ENCODE data around the gene FLRT1.

Gene FLRT1

DNA sequence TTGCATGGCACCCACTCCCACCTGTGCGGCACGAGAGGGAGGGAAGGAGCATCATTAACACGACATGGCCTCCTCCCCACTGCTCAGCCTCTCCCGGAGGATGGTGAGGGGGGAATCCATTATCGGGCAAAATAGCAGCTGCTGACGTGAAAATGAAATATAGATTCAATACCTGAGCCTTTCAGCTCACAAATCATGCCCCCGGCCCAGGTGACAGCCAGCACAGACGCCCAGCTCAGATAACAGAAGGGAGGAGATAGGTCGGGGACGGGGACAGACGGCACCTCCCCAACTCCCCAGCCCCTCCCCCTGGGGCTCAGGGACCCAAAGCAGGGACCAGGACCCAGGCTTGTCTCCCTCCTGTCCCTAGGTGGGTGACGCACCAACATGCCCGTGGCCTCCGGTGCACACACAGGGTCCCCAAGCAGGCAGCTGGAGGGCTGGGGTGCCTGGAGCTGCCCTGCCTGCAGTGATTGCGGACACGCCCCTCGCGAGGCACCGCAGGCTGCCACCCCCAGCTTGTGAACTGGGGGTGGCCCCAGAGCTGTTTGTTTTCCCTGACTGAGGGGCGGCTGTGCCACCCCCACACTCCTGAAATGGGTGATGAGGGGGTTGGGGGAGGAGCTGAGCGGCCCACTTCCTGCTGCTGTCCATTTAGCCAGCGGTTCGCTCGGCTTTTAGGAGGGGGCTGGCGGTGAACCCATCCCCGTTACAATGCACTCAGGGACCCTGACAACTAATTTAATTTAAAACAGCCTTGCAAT is 31.7 kb downstream of the FLRT1 start:
- Mint-ChIP-seq H3K4me1 (ENCODE audit: low read depth) (no peaks in the 10 kb centered on the region), H3K4me3 (no peak overlapping the region)

GRCh38 chr11:64068705-64069400 is 33.1 kb downstream of the FLRT1 start:
- Mint-ChIP-seq H3K9me3 (no peaks in the 10 kb centered on the region), H3K27ac (no peak overlapping the region), H3K36me3 (ENCODE audit: low read depth) (no peaks in the 10 kb centered on the region), H3K4me3 (no peak overlapping the region), H3K4me1 (ENCODE audit: low read depth) (no peaks in the 10 kb centered on the region), H3K27me3 (ENCODE audit: low read depth) (no peaks in the 10 kb centered on the region)
- DNase-seq (ENCODE audit: low spot score): no peak

More for the DNA sequence above, 31.7 kb downstream of the FLRT1 start:
- no peak for DNase-seq (ENCODE audit: low spot score)
- Mint-ChIP-seq H3K36me3 (ENCODE audit: low read depth) (no peaks in the 10 kb centered on the region), H3K27me3 (ENCODE audit: low read depth) (no peaks in the 10 kb centered on the region), H3K9me3 (no peaks in the 10 kb centered on the region), H3K27ac (no peak overlapping the region)

- Mint-ChIP-seq H3K27me3 (ENCODE audit: low read depth) (no peaks in the 10 kb centered on the region), H3K4me3 (no peak overlapping the region), H3K36me3 (ENCODE audit: low read depth) (no peaks in the 10 kb centered on the region), H3K4me1 (ENCODE audit: low read depth) (peaks cover 3% of the 10 kb centered on the region), H3K27ac (no peak overlapping the region), H3K9me3 (no peaks in the 10 kb centered on the region)
- DNase-seq (ENCODE audit: low spot score): no peak
These were observed 33.9 kb downstream of the FLRT1 start for GRCh38 chr11:64069401-64070313.

- no peak for DNase-seq (ENCODE audit: low spot score)
- Mint-ChIP-seq H3K4me1 (ENCODE audit: low read depth) (peaks cover 3% of the 10 kb centered on the region), H3K4me3 (no peak overlapping the region)
These were observed 34.6 kb downstream of the FLRT1 start for GRCh38 chr11:64070314-64070681.

DNA sequence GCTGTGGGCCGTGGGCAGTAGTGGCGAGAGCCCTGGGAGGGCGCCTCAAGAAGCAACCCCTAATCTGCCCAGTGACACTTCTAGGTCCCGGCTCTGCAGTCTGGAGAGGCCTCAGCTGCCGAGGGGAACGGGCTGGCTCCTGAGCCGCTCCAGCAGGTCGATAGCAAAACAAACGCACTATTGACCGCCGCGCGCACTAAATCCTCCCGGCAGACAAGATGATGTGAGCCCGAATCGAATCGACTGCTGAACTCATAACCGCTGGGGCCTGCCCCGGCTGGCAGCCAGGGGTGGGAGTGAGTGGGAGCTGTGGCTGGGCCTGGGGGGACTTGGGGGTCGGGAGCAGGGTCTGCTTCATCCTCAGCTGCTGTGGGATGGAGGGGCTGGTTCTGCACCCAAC is 36.1 kb downstream of the FLRT1 start:
- Mint-ChIP-seq H3K9me3 (no peaks in the 10 kb centered on the region), H3K4me3 (no peak overlapping the region), H3K36me3 (ENCODE audit: low read depth) (no peaks in the 10 kb centered on the region), H3K4me1 (ENCODE audit: low read depth) (peaks cover 3% of the 10 kb centered on the region), H3K27ac (no peak overlapping the region), H3K27me3 (ENCODE audit: low read depth) (no peaks in the 10 kb centered on the region)
- no peak for DNase-seq (ENCODE audit: low spot score)

More at GRCh38 chr11:64070314-64070681, 34.6 kb downstream of the FLRT1 start:
- H3K27ac Mint-ChIP-seq: no peak overlapping the region
- H3K9me3 Mint-ChIP-seq: no peaks in the 10 kb centered on the region
- H3K27me3 Mint-ChIP-seq (ENCODE audit: low read depth): no peaks in the 10 kb centered on the region
- H3K36me3 Mint-ChIP-seq (ENCODE audit: low read depth): no peaks in the 10 kb centered on the region

DNA sequence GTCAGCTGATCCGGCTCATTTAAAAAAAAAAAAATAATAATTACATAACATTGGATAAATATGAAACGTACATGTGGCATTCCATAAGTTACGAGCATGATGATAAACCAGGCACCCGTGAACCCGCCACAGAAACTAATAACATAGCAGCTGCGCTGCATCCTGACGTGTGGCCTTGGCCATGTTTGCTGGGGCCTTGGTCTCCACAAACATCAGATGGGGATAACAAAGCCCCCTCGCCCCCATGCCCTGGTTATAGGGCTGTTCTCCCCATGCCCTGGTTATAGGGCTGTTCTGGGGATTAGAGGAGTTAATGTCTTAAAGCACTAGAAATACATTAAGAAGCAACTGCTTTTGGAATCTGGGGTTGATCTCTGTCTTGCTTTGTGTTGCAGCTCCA is 36.7 kb downstream of the FLRT1 start:
- no peaks in the 10 kb centered on the region for H3K9me3 Mint-ChIP-seq
- peaks cover 3% of the 10 kb centered on the region for H3K4me1 Mint-ChIP-seq (ENCODE audit: low read depth)
- no peak overlapping the region for H3K4me3 Mint-ChIP-seq
- no peak for DNase-seq (ENCODE audit: low spot score)
- H3K27ac Mint-ChIP-seq: no peak overlapping the region
- H3K36me3 Mint-ChIP-seq (ENCODE audit: low read depth): no peaks in the 10 kb centered on the region
- no peaks in the 10 kb centered on the region for H3K27me3 Mint-ChIP-seq (ENCODE audit: low read depth)

DNA sequence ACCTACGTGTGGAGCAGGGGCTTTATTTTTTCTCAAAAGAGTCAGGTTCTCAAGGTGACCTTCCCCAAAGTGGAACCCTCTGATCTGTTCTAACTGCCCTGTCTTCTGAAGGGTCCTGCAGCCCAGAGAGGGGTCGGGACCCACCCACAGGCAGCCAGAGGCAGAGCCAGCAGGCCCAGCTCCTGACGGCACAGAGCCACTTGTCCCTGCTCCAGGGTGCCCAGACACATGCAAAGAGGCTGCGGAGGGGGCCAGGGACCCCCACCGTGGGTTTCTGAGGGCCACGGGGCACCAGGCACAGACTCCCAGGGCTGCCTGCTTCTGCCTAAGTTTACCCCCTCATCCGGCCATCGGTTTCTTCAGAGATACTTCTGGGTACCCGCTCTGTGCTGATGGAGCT is 37.1 kb downstream of the FLRT1 start:
- no peaks in the 10 kb centered on the region for H3K9me3 Mint-ChIP-seq
- peaks cover 3% of the 10 kb centered on the region for H3K4me1 Mint-ChIP-seq (ENCODE audit: low read depth)
- H3K27ac Mint-ChIP-seq: no peak overlapping the region
- DNase-seq (ENCODE audit: low spot score): no peak
- no peak overlapping the region for H3K4me3 Mint-ChIP-seq
- H3K36me3 Mint-ChIP-seq (ENCODE audit: low read depth): no peaks in the 10 kb centered on the region
- H3K27me3 Mint-ChIP-seq (ENCODE audit: low read depth): no peaks in the 10 kb centered on the region

GRCh38 chr11:64073542-64073941 is 37.8 kb downstream of the FLRT1 start:
- H3K27ac Mint-ChIP-seq: no peak overlapping the region

GRCh38 chr11:64074239-64074638 is 38.5 kb downstream of the FLRT1 start:
- DNase-seq (ENCODE audit: low spot score): no peak
- H3K27ac Mint-ChIP-seq: peak overlapping the region; percentile 15
- H3K36me3 Mint-ChIP-seq (ENCODE audit: low read depth): no peaks in the 10 kb centered on the region
- no peaks in the 10 kb centered on the region for H3K9me3 Mint-ChIP-seq
- no peaks in the 10 kb centered on the region for H3K27me3 Mint-ChIP-seq (ENCODE audit: low read depth)
- peaks cover 3% of the 10 kb centered on the region for H3K4me1 Mint-ChIP-seq (ENCODE audit: low read depth)
- H3K4me3 Mint-ChIP-seq: peak overlapping the region; percentile 24

More at GRCh38 chr11:64073542-64073941, 37.8 kb downstream of the FLRT1 start:
- peaks cover 3% of the 10 kb centered on the region for H3K4me1 Mint-ChIP-seq (ENCODE audit: low read depth)
- DNase-seq (ENCODE audit: low spot score): no peak
- no peaks in the 10 kb centered on the region for H3K27me3 Mint-ChIP-seq (ENCODE audit: low read depth)
- H3K36me3 Mint-ChIP-seq (ENCODE audit: low read depth): no peaks in the 10 kb centered on the region
- H3K9me3 Mint-ChIP-seq: no peaks in the 10 kb centered on the region
- H3K4me3 Mint-ChIP-seq: no peak overlapping the region

DNA sequence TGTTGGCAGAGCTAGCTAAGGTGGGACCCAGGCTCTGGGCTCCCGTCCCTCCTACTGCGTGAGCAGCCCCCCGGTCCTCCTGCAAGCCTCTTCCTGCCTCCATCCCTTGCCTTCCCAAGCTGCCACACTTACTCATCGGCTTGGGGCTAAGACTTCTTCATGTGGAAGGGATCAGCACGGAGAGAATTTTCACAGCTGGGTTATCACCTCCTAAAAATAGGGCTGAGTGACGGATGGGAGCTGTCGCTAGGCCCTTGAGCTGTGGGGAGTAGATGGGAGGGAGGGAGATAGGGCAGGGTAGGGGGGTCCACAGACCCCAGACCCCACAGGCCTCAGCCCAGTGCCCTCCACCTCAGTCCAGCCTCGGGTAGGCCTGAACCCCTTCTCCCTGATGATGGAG is 41.0 kb downstream of the FLRT1 start:
- H3K36me3 Mint-ChIP-seq (ENCODE audit: low read depth): no peaks in the 10 kb centered on the region
- H3K27me3 Mint-ChIP-seq (ENCODE audit: low read depth): no peaks in the 10 kb centered on the region
- H3K4me3 Mint-ChIP-seq: no peak overlapping the region
- H3K27ac Mint-ChIP-seq: no peak overlapping the region
- H3K4me1 Mint-ChIP-seq (ENCODE audit: low read depth): peaks cover 3% of the 10 kb centered on the region
- no peak for DNase-seq (ENCODE audit: low spot score)
- no peaks in the 10 kb centered on the region for H3K9me3 Mint-ChIP-seq

DNA sequence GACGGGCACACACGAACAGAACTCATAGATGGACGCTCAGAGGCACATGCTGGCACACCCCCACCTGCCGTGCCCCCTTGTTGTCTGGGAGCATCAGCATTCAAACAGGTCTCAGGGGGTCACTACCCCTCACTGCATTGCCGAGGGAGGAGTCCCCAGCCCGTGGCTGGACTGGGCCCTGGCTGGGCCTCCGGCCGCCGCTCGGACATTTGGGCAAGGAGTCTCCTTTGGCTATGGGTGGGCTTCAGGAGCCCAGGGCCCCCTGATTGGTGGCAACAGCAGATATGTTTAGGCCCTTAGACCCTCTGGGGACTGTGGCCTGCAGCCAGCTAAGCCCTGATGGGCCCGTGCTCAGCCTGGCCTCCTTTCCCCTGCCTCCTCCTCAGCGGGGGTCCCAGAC is 41.9 kb downstream of the FLRT1 start:
- Mint-ChIP-seq H3K27me3 (ENCODE audit: low read depth) (no peaks in the 10 kb centered on the region), H3K4me3 (no peak overlapping the region), H3K9me3 (no peaks in the 10 kb centered on the region), H3K36me3 (ENCODE audit: low read depth) (no peaks in the 10 kb centered on the region), H3K4me1 (ENCODE audit: low read depth) (peaks cover 3% of the 10 kb centered on the region), H3K27ac (no peak overlapping the region)
- DNase-seq (ENCODE audit: low spot score): no peak

DNA sequence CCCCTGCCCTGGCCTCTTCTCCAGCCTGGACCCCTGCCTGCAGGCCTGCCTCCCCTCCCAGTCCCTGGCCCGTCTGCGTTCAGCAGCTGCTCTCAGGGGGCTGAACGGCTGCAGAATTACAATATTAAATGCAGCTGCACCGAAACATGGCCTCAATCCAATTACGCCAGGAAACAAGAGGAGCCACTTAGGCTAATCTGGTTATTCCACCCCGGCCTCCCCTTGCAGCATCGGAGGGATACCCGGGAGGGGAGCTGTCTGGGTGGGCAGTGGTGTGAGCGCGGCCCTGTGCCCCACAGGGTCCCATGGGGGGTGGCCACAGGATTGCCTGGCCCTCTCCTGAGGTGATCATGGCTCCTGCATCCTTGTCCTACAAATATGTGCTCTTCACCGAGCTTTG is 42.6 kb downstream of the FLRT1 start:
- Mint-ChIP-seq H3K4me3 (no peak overlapping the region), H3K4me1 (ENCODE audit: low read depth) (peaks cover 3% of the 10 kb centered on the region)

GRCh38 chr11:64078905-64079304 is 43.2 kb downstream of the FLRT1 start:
- Mint-ChIP-seq H3K4me3 (no peak overlapping the region), H3K4me1 (ENCODE audit: low read depth) (peaks cover 3% of the 10 kb centered on the region), H3K36me3 (ENCODE audit: low read depth) (no peaks in the 10 kb centered on the region), H3K27ac (no peak overlapping the region), H3K9me3 (no peaks in the 10 kb centered on the region), H3K27me3 (ENCODE audit: low read depth) (no peaks in the 10 kb centered on the region)
- DNase-seq (ENCODE audit: low spot score): no peak

More for the DNA sequence above, 42.6 kb downstream of the FLRT1 start:
- DNase-seq (ENCODE audit: low spot score): no peak
- Mint-ChIP-seq H3K36me3 (ENCODE audit: low read depth) (no peaks in the 10 kb centered on the region), H3K9me3 (no peaks in the 10 kb centered on the region), H3K27ac (no peak overlapping the region), H3K27me3 (ENCODE audit: low read depth) (no peaks in the 10 kb centered on the region)

- H3K9me3 Mint-ChIP-seq: no peaks in the 10 kb centered on the region
- DNase-seq (ENCODE audit: low spot score): no peak
- no peaks in the 10 kb centered on the region for H3K4me1 Mint-ChIP-seq (ENCODE audit: low read depth)
- H3K27me3 Mint-ChIP-seq (ENCODE audit: low read depth): no peaks in the 10 kb centered on the region
- H3K4me3 Mint-ChIP-seq: no peak overlapping the region
- no peaks in the 10 kb centered on the region for H3K36me3 Mint-ChIP-seq (ENCODE audit: low read depth)
- H3K27ac Mint-ChIP-seq: no peak overlapping the region
These were observed 44.7 kb downstream of the FLRT1 start for GRCh38 chr11:64080390-64080789.
